ENCODE measurements around the gene PCDH1.

- TF ChIP-seq CTCF (IDR thresholded peaks at IDR 0.05; ENCODE audit: insufficient read depth, low read depth, low read length) (no peak), EZH2 (IDR thresholded peaks at IDR 0.05; ENCODE audit: insufficient read depth, low read length) (no peak)
Observed at GRCh38 chr5:141864371-141865370, 13.5 kb downstream of the PCDH1 start.

Data from astrocyte (in vitro differentiated cells and primary cell).